OCI-LY3 (cell line): ENCODE results near the gene SCNN1G.

Experiments used
- H2AFZ ChIP-seq: fragments of 200-600, 300-600 bp; shearing (Covaris generic); 2 replicates; pipeline ENCODE4 v1.6.0; 2014; ENCODE audit warnings: antibody characterized with exemption, low read depth, low read length
- H3K27ac ChIP-seq: fragments of 200-600, 300-600 bp; sonication (generic); 2 replicates; pipeline ENCODE4 v1.5.1; 2014; ENCODE audit warnings: mild to moderate bottlenecking, low read length, moderate library complexity, mixed read lengths
- H3K27me3 ChIP-seq: fragments of 200-600, 300-600 bp; sonication (generic); 2 replicates; pipeline ENCODE4 v1.6.1; 2014; ENCODE audit warnings: low read depth, low read length, mixed read lengths
- H3K36me3 ChIP-seq: fragments of 200-600, 300-600 bp; sonication (generic); replicated peaks from 2 replicates; pipeline ENCODE3; 2014; ENCODE audit warnings: low read depth, low read length, mixed read lengths
- H3K4me1 ChIP-seq: fragments of 300-600, 200-600 bp; sonication (generic); 2 replicates; pipeline ENCODE4 v1.6.1; 2014; ENCODE audit warnings: low read length, mixed read lengths
- H3K4me2 ChIP-seq: fragments of 200-600, 300-600 bp; sonication (generic); 2 replicates; pipeline ENCODE4 v1.6.1; 2014; ENCODE audit warnings: low read length, mixed read lengths
- H3K4me3 ChIP-seq: fragments of 300-600, 200-600 bp; sonication (generic); 2 replicates; pipeline ENCODE4 v1.5.1; 2014; ENCODE audit warnings: antibody characterized with exemption, mild to moderate bottlenecking, low read length, moderate library complexity
- H3K79me2 ChIP-seq: fragments of 300-600, 200-600 bp; shearing (Covaris generic); 2 replicates; pipeline ENCODE4 v1.6.1; 2014; ENCODE audit warnings: mild to moderate bottlenecking, low read length, mixed read lengths
- H3K9ac ChIP-seq: fragments of 300-600, 200-600 bp; shearing (Covaris generic); 2 replicates; pipeline ENCODE4 v1.6.0; 2014; ENCODE audit warnings: mild to moderate bottlenecking, low read length, moderate library complexity
- H3K9me3 ChIP-seq: fragments of 200-600, 300-600 bp; shearing (Covaris generic); 2 replicates; pipeline ENCODE4 v1.6.1; 2014; ENCODE audit warnings: low read length, mixed read lengths; ENCODE audit not compliant: insufficient read depth
- H4K20me1 ChIP-seq: fragments of 200-600, 300-600 bp; sonication (generic); 2 replicates; pipeline ENCODE4 v1.6.1; 2016; ENCODE audit warnings: low read length, mixed read lengths; ENCODE audit not compliant: insufficient read depth
- CTCF ChIP-seq: fragments of 200-600, 300-600 bp; sonication (generic); IDR thresholded peaks from 2 replicates; pipeline ENCODE4 v1.5.1; 2014; ENCODE audit warnings: antibody characterized with exemption, low read length, low read depth
- EZH2phosphoT487 ChIP-seq: fragments of 200-600 bp; shearing (Covaris generic); IDR thresholded peaks from 2 replicates; pipeline ENCODE4 v1.6.1; 2018; ENCODE audit warnings: antibody characterized with exemption, mixed run types, low read depth

Gene SCNN1G

GRCh38 chr16:23164736-23165135 lies 17.8 kb upstream of the SCNN1G start:
- Histone ChIP-seq H3K4me1 (no peaks in the 10 kb centered on the region), H3K4me3 (no peak overlapping the region), H2AFZ (no peak overlapping the region), H3K27me3 (peaks cover 23% of the 10 kb centered on the region), H3K79me2 (no peaks in the 10 kb centered on the region), H4K20me1 (no peaks in the 10 kb centered on the region), H3K27ac (no peak overlapping the region), H3K36me3 (no peaks in the 10 kb centered on the region), H3K4me2 (no peak overlapping the region), H3K9me3 (no peaks in the 10 kb centered on the region), H3K9ac (no peak overlapping the region)
- TF ChIP-seq EZH2phosphoT487 (no peak), CTCF (no peak)

GRCh38 chr16:23172583-23172982 lies 10.0 kb upstream of the SCNN1G start:
- Histone ChIP-seq H3K27ac (no peak overlapping the region), H3K9ac (no peak overlapping the region), H3K4me2 (no peak overlapping the region), H3K36me3 (no peaks in the 10 kb centered on the region), H3K4me3 (no peak overlapping the region), H3K79me2 (no peaks in the 10 kb centered on the region), H2AFZ (no peak overlapping the region), H3K27me3 (peaks cover 33% of the 10 kb centered on the region), H4K20me1 (no peaks in the 10 kb centered on the region), H3K9me3 (no peaks in the 10 kb centered on the region), H3K4me1 (no peaks in the 10 kb centered on the region)
- TF ChIP-seq CTCF (no peak), EZH2phosphoT487 (no peak)

- Histone ChIP-seq H3K36me3 (no peaks in the 10 kb centered on the region), H3K9ac (no peak overlapping the region), H4K20me1 (no peaks in the 10 kb centered on the region), H3K79me2 (no peaks in the 10 kb centered on the region), H3K9me3 (no peaks in the 10 kb centered on the region), H3K4me1 (no peaks in the 10 kb centered on the region), H3K27me3 (peaks cover 33% of the 10 kb centered on the region), H2AFZ (no peak overlapping the region), H3K4me2 (no peak overlapping the region), H3K4me3 (no peak overlapping the region), H3K27ac (no peak overlapping the region)
- TF ChIP-seq EZH2phosphoT487 (no peak), CTCF (no peak)
Measured at GRCh38 chr16:23172994-23173393, 9.6 kb upstream of the SCNN1G start.

DNA sequence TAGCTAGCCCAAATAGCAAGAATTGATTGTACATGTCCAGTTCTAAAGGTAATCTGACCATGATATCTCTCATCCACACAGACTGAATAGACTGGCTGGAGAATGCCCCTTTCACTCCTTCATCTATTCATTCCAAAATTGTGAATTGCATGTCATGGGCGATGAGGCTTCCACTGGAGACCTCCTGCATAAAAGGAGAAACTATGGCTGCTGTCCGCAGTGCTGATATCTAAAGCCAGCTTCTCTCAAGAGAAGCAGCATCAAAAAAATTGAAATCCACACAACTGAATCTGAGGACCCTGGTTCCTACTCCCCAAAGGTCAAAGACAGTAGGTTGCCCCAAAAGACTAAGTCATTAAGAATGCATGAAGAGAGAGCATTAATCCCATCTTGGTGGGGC lies 7.9 kb upstream of the SCNN1G start:
- Histone ChIP-seq H3K4me1 (no peaks in the 10 kb centered on the region), H3K27me3 (peaks cover 29% of the 10 kb centered on the region), H3K9me3 (no peaks in the 10 kb centered on the region), H3K4me2 (no peak overlapping the region), H3K9ac (no peak overlapping the region), H2AFZ (no peak overlapping the region), H3K36me3 (no peaks in the 10 kb centered on the region), H3K4me3 (no peak overlapping the region), H4K20me1 (no peaks in the 10 kb centered on the region), H3K27ac (no peak overlapping the region), H3K79me2 (no peaks in the 10 kb centered on the region)
- no peak for TF ChIP-seq CTCF
- TF ChIP-seq EZH2phosphoT487: no peak
